Astrocyte (in vitro differentiated cells and primary cell): ENCODE results near the gene RAD51AP1. TPM values are rescaled to one million over a fixed set of nuclear protein-coding genes. Genes with fewer than 3 reads are reported as not detected.

Experiments used
- DNase-seq: peaks from one replicate; pipeline ENCODE4 v3.0.0-alpha.2; 2010; ENCODE audit warnings: low read depth
- FAIRE-seq: peaks from 2 replicates; lab custom pipeline; 2011; peaks lifted over from hg19 to GRCh38; lab: Jason Lieb, UNC
- H2AFZ ChIP-seq: 2 replicates; pipeline ENCODE4 v1.6.0; 2012; ENCODE audit warnings: low read depth, low read length, inconsistent platforms
- H3K27ac ChIP-seq: 2 replicates; pipeline ENCODE4 v1.5.1; 2011; ENCODE audit warnings: low read depth, low read length, inconsistent platforms
- H3K27me3 ChIP-seq: 2 replicates; pipeline ENCODE4 v1.6.0; 2011; ENCODE audit warnings: low read length, inconsistent platforms; ENCODE audit not compliant: insufficient read depth
- H3K36me3 ChIP-seq: 2 replicates; pipeline ENCODE4 v1.5.1; 2011; ENCODE audit warnings: low read length, inconsistent platforms; ENCODE audit not compliant: insufficient read depth
- H3K4me1 ChIP-seq: 2 replicates; pipeline ENCODE4 v1.5.1; 2011; ENCODE audit warnings: low read length, inconsistent platforms; ENCODE audit not compliant: insufficient read depth
- H3K4me2 ChIP-seq: 2 replicates; pipeline ENCODE4 v1.6.0; 2012; ENCODE audit warnings: low read length, inconsistent platforms
- H3K4me3 ChIP-seq: 2 replicates; pipeline ENCODE4 v1.5.1; 2011; ENCODE audit warnings: low read depth, mild to moderate bottlenecking, low read length, inconsistent platforms; ENCODE audit not compliant: insufficient read depth
- H3K79me2 ChIP-seq: 2 replicates; pipeline ENCODE4 v1.6.0; 2012; ENCODE audit warnings: mild to moderate bottlenecking, low read length, inconsistent platforms; ENCODE audit not compliant: insufficient read depth
- H3K9ac ChIP-seq: 2 replicates; pipeline ENCODE4 v1.6.0; 2012; ENCODE audit warnings: mild to moderate bottlenecking, low read length, inconsistent platforms
- H3K9me3 ChIP-seq: 2 replicates; pipeline ENCODE4 v1.5.1; 2012; ENCODE audit warnings: low read depth, mild to moderate bottlenecking, low read length, inconsistent platforms; ENCODE audit not compliant: insufficient read depth
- H4K20me1 ChIP-seq: 2 replicates; pipeline ENCODE4 v1.6.0; 2012; ENCODE audit warnings: low read length, inconsistent platforms; ENCODE audit not compliant: insufficient read depth
- H3K27ac Mint-ChIP-seq: one replicate; pipeline ENCODE4 v1.8.0; 2021; ENCODE audit warnings: mild to moderate bottlenecking, mixed read lengths; ENCODE audit not compliant: unreplicated experiment
- H3K27me3 Mint-ChIP-seq: one replicate; pipeline ENCODE4 v1.8.0; 2021; ENCODE audit warnings: low read depth, mixed read lengths; ENCODE audit not compliant: unreplicated experiment
- H3K36me3 Mint-ChIP-seq: one replicate; pipeline ENCODE4 v1.8.0; 2021; ENCODE audit warnings: low read depth, mixed read lengths; ENCODE audit not compliant: unreplicated experiment
- H3K4me1 Mint-ChIP-seq: one replicate; pipeline ENCODE4 v1.8.0; 2021; ENCODE audit warnings: low read depth, mixed read lengths; ENCODE audit not compliant: unreplicated experiment
- H3K4me3 Mint-ChIP-seq: one replicate; pipeline ENCODE4 v1.8.0; 2021; ENCODE audit warnings: mild to moderate bottlenecking, moderate library complexity, mixed read lengths; ENCODE audit not compliant: unreplicated experiment
- H3K9me3 Mint-ChIP-seq: one replicate; pipeline ENCODE4 v1.8.0; 2021; ENCODE audit warnings: mild to moderate bottlenecking, mixed read lengths; ENCODE audit not compliant: unreplicated experiment
- CTCF ChIP-seq: IDR thresholded peaks from 2 replicates; pipeline ENCODE4 v1.5.1; 2011; ENCODE audit warnings: low read depth, mild to moderate bottlenecking, inconsistent platforms, low read length, moderate library complexity; ENCODE audit not compliant: insufficient read depth
- EZH2 ChIP-seq: IDR thresholded peaks from 2 replicates; pipeline ENCODE4 v1.6.1; 2012; ENCODE audit warnings: mild to moderate bottlenecking, low read length, inconsistent platforms; ENCODE audit not compliant: insufficient read depth
- total RNA-seq: library from RNA; stranded (reverse); gene quantifications from 2 replicates; pipeline ENCODE4 v1.2.1, GENCODE V29; 2021

RAD51AP1 gene
- total RNA-seq, 1 donor from 2014 or later = 5.3 TPM

- Histone ChIP-seq H3K36me3 (no peaks in the 10 kb centered on the region), H2AFZ (no peak overlapping the region), H3K4me1 (no peaks in the 10 kb centered on the region), H3K27ac (no peak overlapping the region), H3K27me3 (no peaks in the 10 kb centered on the region), H4K20me1 (no peaks in the 10 kb centered on the region), H3K79me2 (no peaks in the 10 kb centered on the region), H3K9ac (no peak overlapping the region), H3K9me3 (no peaks in the 10 kb centered on the region), H3K4me3 (no peak overlapping the region), H3K4me2 (no peak overlapping the region)
- H3K4me3 Mint-ChIP-seq = no peak overlapping the region
- no peak for TF ChIP-seq CTCF
- TF ChIP-seq EZH2 = no peak
- H3K36me3 Mint-ChIP-seq = no peaks in the 10 kb centered on the region
- H3K27ac Mint-ChIP-seq = no peak overlapping the region
- peaks cover 3% of the 10 kb centered on the region for H3K9me3 Mint-ChIP-seq
- no peak for DNase-seq
- no peaks in the 10 kb centered on the region for H3K4me1 Mint-ChIP-seq
- no peak for FAIRE-seq
- peaks cover 15% of the 10 kb centered on the region for H3K27me3 Mint-ChIP-seq
Measured at GRCh38 chr12:4584896-4585295, 46.2 kb downstream of the RAD51AP1 start.

GRCh38 chr12:4586500-4586899 is 47.8 kb downstream of the RAD51AP1 start:
- no peak overlapping the region for H3K27ac ChIP-seq
- no peak overlapping the region for H2AFZ ChIP-seq
- H3K36me3 ChIP-seq = no peaks in the 10 kb centered on the region
- H3K4me2 ChIP-seq = no peak overlapping the region
- no peaks in the 10 kb centered on the region for H3K4me1 Mint-ChIP-seq
- no peaks in the 10 kb centered on the region for H3K36me3 Mint-ChIP-seq
- H3K4me1 ChIP-seq = no peaks in the 10 kb centered on the region
- H3K27me3 ChIP-seq = no peaks in the 10 kb centered on the region
- no peak overlapping the region for H3K4me3 ChIP-seq
- DNase-seq = no peak
- H3K4me3 Mint-ChIP-seq = no peak overlapping the region
- H3K9me3 ChIP-seq = no peaks in the 10 kb centered on the region
- peaks cover 21% of the 10 kb centered on the region for H3K27me3 Mint-ChIP-seq
- TF ChIP-seq CTCF (no peak), EZH2 (no peak)
- peaks cover 3% of the 10 kb centered on the region for H3K9me3 Mint-ChIP-seq
- H3K9ac ChIP-seq = no peak overlapping the region
- no peak overlapping the region for H3K27ac Mint-ChIP-seq
- no peaks in the 10 kb centered on the region for H3K79me2 ChIP-seq
- no peak for FAIRE-seq
- no peaks in the 10 kb centered on the region for H4K20me1 ChIP-seq

- no peaks in the 10 kb centered on the region for H3K4me1 ChIP-seq
- no peak overlapping the region for H3K27ac ChIP-seq
- no peaks in the 10 kb centered on the region for H3K27me3 ChIP-seq
- peaks cover 3% of the 10 kb centered on the region for H3K9me3 Mint-ChIP-seq
- no peak overlapping the region for H3K9ac ChIP-seq
- no peaks in the 10 kb centered on the region for H3K36me3 Mint-ChIP-seq
- H3K4me3 ChIP-seq = no peak overlapping the region
- no peaks in the 10 kb centered on the region for H3K4me1 Mint-ChIP-seq
- no peaks in the 10 kb centered on the region for H3K9me3 ChIP-seq
- FAIRE-seq (no peak), DNase-seq (no peak)
- no peak overlapping the region for H3K27ac Mint-ChIP-seq
- H2AFZ ChIP-seq = no peak overlapping the region
- no peaks in the 10 kb centered on the region for H3K36me3 ChIP-seq
- no peaks in the 10 kb centered on the region for H3K79me2 ChIP-seq
- no peak overlapping the region for H3K4me3 Mint-ChIP-seq
- peaks cover 25% of the 10 kb centered on the region for H3K27me3 Mint-ChIP-seq
- TF ChIP-seq CTCF = no peak
- TF ChIP-seq EZH2 = no peak
- H4K20me1 ChIP-seq = no peaks in the 10 kb centered on the region
- no peak overlapping the region for H3K4me2 ChIP-seq
Measured at GRCh38 chr12:4587108-4587507, 48.4 kb downstream of the RAD51AP1 start.
